Fibroblast of mammary gland (primary cell): ENCODE data around the gene ZFPL1.

Experiments used
- DNase-seq: peaks from one replicate; pipeline ENCODE4 v3.0.0-alpha.2; 2010; ENCODE audit warnings: low read depth
- H3K4me3 ChIP-seq: 2 replicates; pipeline ENCODE4 v1.5.1; 2011; ENCODE audit warnings: low read depth, mild to moderate bottlenecking, low read length, moderate library complexity; ENCODE audit not compliant: control insufficient read depth
- CTCF ChIP-seq: conservative IDR thresholded peaks from 2 replicates; pipeline ENCODE4 v1.5.1; 2011; ENCODE audit warnings: low read depth, low read length, inconsistent platforms; ENCODE audit not compliant: control insufficient read depth, insufficient read depth

The ZFPL1 gene

GRCh38 chr11:65066315-65066714, 17.7 kb upstream of the ZFPL1 start:
- no peak overlapping the region for H3K4me3 ChIP-seq
- DNase-seq = no peak
- TF ChIP-seq CTCF = no peak

DNA sequence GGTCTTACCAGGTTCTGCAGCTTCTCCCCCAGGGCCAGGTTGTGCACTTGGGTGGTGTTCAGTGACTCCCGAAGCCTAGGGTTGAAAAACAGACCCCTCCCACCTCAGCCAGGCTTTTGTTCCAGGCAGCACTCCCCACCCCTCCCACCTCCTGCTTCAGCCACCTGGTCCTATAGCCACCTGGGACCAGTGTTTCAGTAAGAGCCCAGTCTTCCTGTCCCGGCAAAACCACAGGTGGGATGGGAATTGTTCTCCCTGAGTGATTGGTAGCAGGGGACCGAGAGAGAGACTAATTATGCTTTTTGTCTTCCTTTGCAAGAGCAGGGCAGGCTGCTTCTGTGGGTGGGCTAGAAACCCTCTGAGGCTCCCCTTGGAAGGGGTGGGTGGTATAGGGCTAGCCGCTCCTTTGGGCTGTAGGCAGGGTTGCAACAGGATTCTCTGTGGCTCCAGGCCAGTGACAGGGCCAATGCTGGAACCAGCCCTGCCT, 17.2 kb upstream of the ZFPL1 start:
- TF ChIP-seq CTCF = no peak
- no peak overlapping the region for H3K4me3 ChIP-seq
- no peak for DNase-seq

- no peak for TF ChIP-seq CTCF
- DNase-seq = no peak
- no peak overlapping the region for H3K4me3 ChIP-seq
These were observed 16.6 kb upstream of the ZFPL1 start for GRCh38 chr11:65067446-65067845.

DNA sequence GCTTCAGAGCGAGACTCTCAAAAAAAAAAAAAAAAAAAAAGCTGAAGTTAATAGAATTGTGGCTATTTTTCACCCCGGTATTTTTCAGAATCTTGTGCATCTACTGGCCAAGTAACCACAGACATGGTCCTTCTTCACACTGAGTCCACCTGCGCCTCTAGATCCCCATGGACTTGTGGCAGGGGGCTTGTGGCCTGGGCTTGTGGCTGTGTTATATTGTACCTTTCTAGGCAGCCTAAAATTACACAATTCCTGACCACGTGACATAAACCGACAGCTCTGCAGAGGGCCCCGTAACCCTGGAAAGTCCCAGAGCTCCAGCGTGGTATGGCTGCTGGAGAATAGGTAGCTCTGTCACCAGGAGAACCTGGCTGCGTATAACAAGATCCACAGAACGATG, 14.8 kb upstream of the ZFPL1 start:
- no peak for TF ChIP-seq CTCF
- no peak overlapping the region for H3K4me3 ChIP-seq
- DNase-seq = no peak

DNA sequence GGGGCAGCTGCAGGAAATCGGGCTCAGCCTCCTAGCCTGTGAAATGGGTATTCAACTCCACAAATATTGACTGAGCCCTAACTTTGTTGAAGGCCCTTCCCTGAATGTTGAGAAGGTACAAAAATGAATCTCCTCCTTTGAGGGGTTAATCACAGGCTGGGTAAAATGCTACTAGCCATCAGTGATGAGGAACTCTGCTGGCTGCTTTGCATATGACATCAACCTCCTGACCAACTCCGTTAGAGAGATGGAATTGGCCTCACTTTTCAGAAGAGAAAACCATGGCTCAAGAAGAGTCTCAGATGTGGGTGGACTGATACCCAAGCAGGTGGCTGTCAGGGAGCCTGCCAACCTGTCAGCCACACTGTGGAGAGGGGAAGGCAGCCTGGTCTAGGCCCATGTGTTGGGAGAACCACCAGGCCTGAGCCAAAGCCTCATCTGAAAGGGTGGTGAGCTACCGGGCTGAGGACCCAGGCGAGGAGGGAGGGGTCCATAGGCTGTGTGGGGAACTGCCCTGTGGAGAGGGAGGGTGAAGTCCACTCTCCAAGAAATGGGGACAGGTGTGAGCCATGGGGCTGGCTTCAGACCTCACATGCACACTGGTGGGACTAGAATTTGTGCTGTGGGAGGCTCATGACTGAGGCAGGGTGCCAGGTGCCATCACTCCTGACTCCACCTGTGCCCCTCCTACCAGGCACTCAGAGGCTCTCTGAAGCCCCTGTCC, 12.0 kb upstream of the ZFPL1 start:
- no peak for TF ChIP-seq CTCF
- DNase-seq = no peak
- H3K4me3 ChIP-seq = no peak overlapping the region

- no peak for DNase-seq
- TF ChIP-seq CTCF = no peak
- H3K4me3 ChIP-seq = no peak overlapping the region
These were observed 11.4 kb upstream of the ZFPL1 start for GRCh38 chr11:65072631-65072966.

- peak; percentile 49 for DNase-seq
- no peak overlapping the region for H3K4me3 ChIP-seq
- TF ChIP-seq CTCF = no peak
These were observed 6.6 kb upstream of the ZFPL1 start for GRCh38 chr11:65077451-65077850.
